Keratinocyte (primary cell): Measurements from ENCODE around the gene COLGALT1.
"Not testable (repeated sequence)": the region's sequence is repeated elsewhere in the genome, so short reads cannot be mapped to it uniquely, and the experiment has no call there.

Source experiments
- EZH2 ChIP-seq: IDR thresholded peaks from one replicate; pipeline ENCODE4 v1.6.1; 2012; ENCODE audit warnings: inconsistent platforms, mild to moderate bottlenecking, low read length, moderate library complexity
- TF ChIP-seq, protein P1 (sequence below), 3 experiments: IDR thresholded peaks in 1 of 3; conservative IDR thresholded peaks in 1 of 3; optimal IDR thresholded peaks in 1 of 3; 2 replicates in 2 of 3; 3 replicates in 1 of 3; pipeline versions ENCODE3 to v1.5.1; 2011; ENCODE audit warnings: low read length in 3 of 3, mild to moderate bottlenecking in 3 of 3, moderate library complexity in 2 of 3, control low read depth in 1 of 3, inconsistent platforms in 1 of 3; ENCODE audit not compliant: insufficient read depth in 2 of 3; ENCODE audit errors: extremely low read depth in 1 of 3

DNA sequence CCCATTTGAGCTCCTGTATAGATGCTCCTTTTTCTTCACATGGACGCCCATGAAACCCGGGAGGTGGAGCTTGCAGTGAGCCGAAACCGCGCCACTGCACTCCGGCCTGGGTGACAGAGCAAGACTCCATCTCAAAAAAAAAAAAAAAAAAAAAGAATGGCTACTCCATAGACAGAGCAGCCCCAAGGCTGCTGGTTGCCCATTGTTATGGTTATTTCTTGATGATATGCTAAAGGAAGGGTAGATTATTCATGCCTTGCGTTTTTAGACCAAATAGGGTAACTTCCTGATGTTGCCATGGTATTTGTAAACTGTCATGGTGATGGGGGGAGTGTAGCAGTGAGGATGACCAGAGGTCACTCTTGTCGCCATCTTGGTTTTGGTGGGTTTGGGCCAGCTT is 42.6 kb downstream of the COLGALT1 start:
- TF ChIP-seq, protein P1, sequence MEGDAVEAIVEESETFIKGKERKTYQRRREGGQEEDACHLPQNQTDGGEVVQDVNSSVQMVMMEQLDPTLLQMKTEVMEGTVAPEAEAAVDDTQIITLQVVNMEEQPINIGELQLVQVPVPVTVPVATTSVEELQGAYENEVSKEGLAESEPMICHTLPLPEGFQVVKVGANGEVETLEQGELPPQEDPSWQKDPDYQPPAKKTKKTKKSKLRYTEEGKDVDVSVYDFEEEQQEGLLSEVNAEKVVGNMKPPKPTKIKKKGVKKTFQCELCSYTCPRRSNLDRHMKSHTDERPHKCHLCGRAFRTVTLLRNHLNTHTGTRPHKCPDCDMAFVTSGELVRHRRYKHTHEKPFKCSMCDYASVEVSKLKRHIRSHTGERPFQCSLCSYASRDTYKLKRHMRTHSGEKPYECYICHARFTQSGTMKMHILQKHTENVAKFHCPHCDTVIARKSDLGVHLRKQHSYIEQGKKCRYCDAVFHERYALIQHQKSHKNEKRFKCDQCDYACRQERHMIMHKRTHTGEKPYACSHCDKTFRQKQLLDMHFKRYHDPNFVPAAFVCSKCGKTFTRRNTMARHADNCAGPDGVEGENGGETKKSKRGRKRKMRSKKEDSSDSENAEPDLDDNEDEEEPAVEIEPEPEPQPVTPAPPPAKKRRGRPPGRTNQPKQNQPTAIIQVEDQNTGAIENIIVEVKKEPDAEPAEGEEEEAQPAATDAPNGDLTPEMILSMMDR (optimal IDR thresholded peaks at IDR 0.05 in 1 of 3, IDR thresholded peaks at IDR 0.05 in 1 of 3, conservative IDR thresholded peaks at IDR 0.05 in 1 of 3; ENCODE audit: extremely low read depth in 1 of 3, insufficient read depth in 2 of 3, low read length in 3 of 3) = not testable (repeated sequence)
- not testable (repeated sequence) for TF ChIP-seq EZH2
